GM12892 (cell line): ENCODE data around the gene FSTL4.

Experiments used
- DNase-seq: peaks from one replicate; pipeline ENCODE4 v3.0.0; 2011; ENCODE audit not compliant: insufficient read length
- FAIRE-seq: peaks from 2 replicates; lab custom pipeline; 2011; peaks lifted over from hg19 to GRCh38; lab: Jason Lieb, UNC
- POLR2A ChIP-seq: IDR thresholded peaks from 2 replicates; pipeline ENCODE4 v1.6.1; 2011; ENCODE audit warnings: low read depth, low read length, control low read depth
- POLR2AphosphoS5 ChIP-seq: IDR thresholded peaks from 2 replicates; pipeline ENCODE4 v1.6.1; 2011; ENCODE audit warnings: low read depth, low read length, control low read depth
- TAF1 ChIP-seq: IDR thresholded peaks from 2 replicates; pipeline ENCODE4 v1.6.1; 2011; ENCODE audit warnings: low read depth, mild to moderate bottlenecking, control low read depth, low read length, borderline replicate concordance

The FSTL4 gene

DNA sequence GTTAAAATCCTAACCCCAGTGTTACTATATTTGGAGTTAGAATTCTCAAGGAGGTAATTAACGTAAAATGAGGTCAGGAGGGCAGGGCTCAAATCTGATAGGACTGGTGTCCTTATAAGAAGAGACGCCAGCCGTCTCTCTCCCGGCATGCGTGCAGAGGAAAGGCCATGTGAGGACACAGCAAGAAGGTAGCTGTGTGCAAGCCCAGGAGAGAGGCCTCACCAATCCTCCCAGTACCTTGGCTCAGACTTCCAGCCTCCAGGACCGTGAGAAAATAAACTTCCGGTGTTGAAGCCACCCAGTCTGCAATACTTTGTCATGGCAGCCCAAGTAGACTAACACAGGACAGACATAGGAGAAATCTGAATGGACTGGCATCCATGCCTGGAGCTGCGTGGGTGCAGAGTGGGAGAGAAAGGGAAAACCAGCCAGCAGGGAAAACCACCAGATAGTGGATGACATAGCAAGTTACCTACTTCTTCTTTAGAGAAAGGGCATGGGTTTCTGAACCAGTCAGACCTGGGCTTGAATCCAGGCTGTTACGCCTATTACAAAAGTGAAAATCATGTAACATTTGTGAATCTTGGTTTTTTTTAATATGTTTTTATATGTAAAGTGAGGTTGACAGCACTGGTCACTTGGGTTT lies 89.2 kb downstream of the FSTL4 start:
- no peak for FAIRE-seq
- TF ChIP-seq POLR2AphosphoS5 (no peak), POLR2A (no peak), TAF1 (no peak)
- no peak for DNase-seq

DNA sequence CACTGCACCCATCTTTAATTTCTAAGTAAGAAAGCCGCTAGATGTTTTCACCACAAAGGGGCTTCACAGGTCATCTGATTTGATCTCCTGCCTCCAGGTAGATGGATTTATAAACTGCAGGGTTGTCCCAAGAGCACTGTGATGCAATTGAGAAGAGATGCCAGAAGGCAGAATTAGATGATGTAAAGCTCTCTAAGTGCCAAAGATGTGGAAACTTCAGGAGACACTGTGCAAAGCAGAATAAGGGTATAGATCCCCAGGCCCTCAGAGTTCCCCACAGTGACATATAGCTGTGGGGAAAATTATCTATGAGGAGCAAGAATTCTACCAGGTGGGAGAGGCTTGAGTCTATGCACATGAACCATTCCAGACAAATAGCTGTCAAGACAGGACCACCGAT lies 90.5 kb downstream of the FSTL4 start:
- FAIRE-seq (no peak), DNase-seq (no peak)
- TF ChIP-seq POLR2AphosphoS5 (no peak), POLR2A (no peak), TAF1 (no peak)

DNA sequence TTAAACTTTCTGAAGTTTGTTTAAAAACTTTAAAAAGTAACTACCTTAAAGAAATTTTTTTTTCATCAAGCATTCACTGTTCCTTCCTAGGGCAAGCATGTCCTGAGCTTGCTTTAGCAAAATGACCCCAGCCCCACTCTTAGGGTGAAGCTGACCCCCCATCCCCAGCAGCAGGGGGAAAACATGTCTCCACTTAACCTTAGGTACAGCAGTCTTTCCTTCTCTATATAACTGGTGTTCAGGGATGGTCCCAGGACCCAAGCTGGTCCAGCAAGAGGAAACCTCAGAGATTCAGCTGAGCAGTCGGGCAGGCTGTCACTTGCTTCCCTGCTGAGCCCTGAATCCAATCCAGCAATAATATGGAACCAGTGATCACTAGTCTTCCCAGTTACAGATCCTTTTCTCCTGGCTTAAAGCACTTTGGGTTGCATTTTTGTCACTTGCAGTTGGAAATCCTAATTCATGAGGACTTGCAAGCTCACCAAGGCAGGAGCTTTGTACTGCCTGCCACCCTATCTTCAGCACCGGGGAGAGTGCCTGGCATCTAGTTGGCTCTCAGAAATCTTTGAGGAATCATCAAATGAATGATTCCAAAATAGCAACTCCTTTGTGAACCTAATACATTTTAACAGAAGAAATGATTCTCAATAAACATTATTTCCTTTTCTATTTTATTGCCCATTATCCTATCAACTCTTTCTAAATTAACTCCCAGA lies 91.2 kb downstream of the FSTL4 start:
- TF ChIP-seq POLR2A (no peak), POLR2AphosphoS5 (no peak)
- FAIRE-seq (no peak), DNase-seq (no peak)

- DNase-seq (no peak), FAIRE-seq (no peak)
- TF ChIP-seq POLR2A (no peak), TAF1 (no peak), POLR2AphosphoS5 (no peak)
These were observed 92.3 kb downstream of the FSTL4 start for GRCh38 chr5:133520062-133520461.

GRCh38 chr5:133519191-133519590 lies 93.2 kb downstream of the FSTL4 start:
- TF ChIP-seq POLR2AphosphoS5 (no peak), TAF1 (no peak), POLR2A (no peak)
- DNase-seq (no peak), FAIRE-seq (no peak)

GRCh38 chr5:133514456-133514855 lies 97.9 kb downstream of the FSTL4 start:
- TF ChIP-seq POLR2AphosphoS5 (no peak), POLR2A (no peak), TAF1 (no peak)
- no peak for FAIRE-seq
- no peak for DNase-seq

DNA sequence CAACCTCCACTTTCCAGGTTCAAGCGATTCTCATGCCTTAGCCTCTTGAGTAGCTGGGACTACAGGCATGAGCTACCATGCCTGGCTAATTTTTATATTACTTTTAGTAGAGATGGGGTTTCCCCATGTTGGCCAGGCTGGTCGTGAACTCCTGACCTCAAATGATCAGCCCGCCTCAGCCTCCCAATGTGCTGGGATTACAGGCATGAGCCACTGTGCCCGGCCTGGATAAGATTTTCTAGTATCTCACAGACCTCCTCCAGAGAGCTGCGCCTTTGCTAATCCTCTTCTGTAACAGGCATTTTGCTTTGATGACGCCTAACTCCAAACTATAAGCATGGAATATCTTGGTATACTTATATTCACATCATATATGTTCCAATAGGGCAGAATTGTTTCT lies 99.4 kb downstream of the FSTL4 start:
- TF ChIP-seq POLR2A: no peak
- TF ChIP-seq TAF1: no peak
- no peak for TF ChIP-seq POLR2AphosphoS5
- FAIRE-seq (no peak), DNase-seq (no peak)

- FAIRE-seq (no peak), DNase-seq (no peak)
- TF ChIP-seq POLR2AphosphoS5: no peak
- TF ChIP-seq TAF1: no peak
- no peak for TF ChIP-seq POLR2A
These were observed 100.6 kb downstream of the FSTL4 start for GRCh38 chr5:133511653-133512235.

GRCh38 chr5:133510634-133511262 lies 101.6 kb downstream of the FSTL4 start:
- FAIRE-seq: no peak
- no peak for TF ChIP-seq POLR2AphosphoS5
- no peak for TF ChIP-seq POLR2A
- no peak for TF ChIP-seq TAF1
- no peak for DNase-seq

GRCh38 chr5:133509742-133510079 lies 102.6 kb downstream of the FSTL4 start:
- no peak for TF ChIP-seq POLR2A
- no peak for TF ChIP-seq TAF1
- TF ChIP-seq POLR2AphosphoS5: no peak
- FAIRE-seq (no peak), DNase-seq (no peak)
